Ishikawa (cell line): ENCODE data around the gene CYP3A4.

ENCODE experiments used
- CEBPB ChIP-seq: IDR thresholded peaks from 2 replicates; pipeline ENCODE4 v1.6.1; 2012
- CREB1 ChIP-seq: IDR thresholded peaks from 2 replicates; pipeline ENCODE4 v1.6.1; 2012; ENCODE audit warnings: low read depth
- EGR1 ChIP-seq: IDR thresholded peaks from 2 replicates; pipeline ENCODE4 v1.6.1; 2012
- EP300 ChIP-seq: IDR thresholded peaks from 2 replicates; pipeline ENCODE4 v1.6.1; 2012; ENCODE audit warnings: borderline replicate concordance
- FOXM1 ChIP-seq: IDR thresholded peaks from 2 replicates; pipeline ENCODE4 v1.6.1; 2012; ENCODE audit warnings: low read depth, borderline replicate concordance
- MAX ChIP-seq: IDR thresholded peaks from 2 replicates; pipeline ENCODE4 v1.6.1; 2012
- NFIC ChIP-seq: IDR thresholded peaks from 2 replicates; pipeline ENCODE4 v1.6.1; 2012
- RAD21 ChIP-seq: IDR thresholded peaks from 2 replicates; pipeline ENCODE4 v1.6.1; 2012; ENCODE audit warnings: low read depth
- REST ChIP-seq: IDR thresholded peaks from 2 replicates; pipeline ENCODE4 v1.6.1; 2012; ENCODE audit warnings: low read depth, mild to moderate bottlenecking
- TAF1 ChIP-seq: IDR thresholded peaks from 2 replicates; pipeline ENCODE4 v1.6.1; 2012; ENCODE audit warnings: low read depth, mild to moderate bottlenecking
- TCF12 ChIP-seq: IDR thresholded peaks from 2 replicates; pipeline ENCODE4 v1.6.1; 2012; ENCODE audit warnings: low read depth
- TEAD4 ChIP-seq: IDR thresholded peaks from 2 replicates; pipeline ENCODE4 v1.6.1; 2012
- USF1 ChIP-seq: IDR thresholded peaks from 2 replicates; pipeline ENCODE4 v1.6.1; 2012
- YY1 ChIP-seq: IDR thresholded peaks from 2 replicates; pipeline ENCODE4 v1.6.1; 2012; ENCODE audit warnings: low read depth
- ZBTB7A ChIP-seq: IDR thresholded peaks from 2 replicates; pipeline ENCODE4 v1.6.1; 2012; ENCODE audit warnings: low read depth

The CYP3A4 gene

GRCh38 chr7:99791021-99791420 lies 7.0 kb upstream of the CYP3A4 start:
- TF ChIP-seq REST (no peak), RAD21 (no peak), ZBTB7A (no peak), NFIC (no peak), YY1 (no peak), EGR1 (no peak), TEAD4 (no peak), MAX (no peak), TAF1 (no peak), CEBPB (no peak), EP300 (no peak), TCF12 (no peak), USF1 (no peak), CREB1 (no peak), FOXM1 (no peak)

GRCh38 chr7:99790407-99790806 lies 6.4 kb upstream of the CYP3A4 start:
- no peak for TF ChIP-seq USF1
- TF ChIP-seq ZBTB7A, result no peak
- TF ChIP-seq YY1, result no peak
- TF ChIP-seq CREB1, result no peak
- no peak for TF ChIP-seq NFIC
- no peak for TF ChIP-seq RAD21
- TF ChIP-seq EGR1, result no peak

- TF ChIP-seq REST (no peak), CEBPB (no peak), RAD21 (no peak), MAX (no peak), ZBTB7A (no peak), EP300 (no peak), FOXM1 (no peak), CREB1 (no peak), NFIC (no peak)
Observed at GRCh38 chr7:99789441-99790070, 5.6 kb upstream of the CYP3A4 start.

- TF ChIP-seq CREB1 (no peak), FOXM1 (no peak), CEBPB (no peak), REST (no peak), RAD21 (no peak), ZBTB7A (no peak), TCF12 (no peak), EGR1 (no peak), TEAD4 (no peak), USF1 (no peak), MAX (no peak), NFIC (no peak), TAF1 (no peak), EP300 (no peak), YY1 (no peak)
Observed at GRCh38 chr7:99788554-99788953, 4.6 kb upstream of the CYP3A4 start.
